Hepatocyte (in vitro differentiated cells): ENCODE data around the gene EIF4E1B.

Source experiments
- CTCF ChIP-seq: fragments of 200-600 bp; sonication (generic); IDR thresholded peaks from 2 replicates; pipeline ENCODE4 v1.5.1; 2016; ENCODE audit warnings: antibody characterized with exemption, mild to moderate bottlenecking; ENCODE audit not compliant: poor library complexity
- EZH2 ChIP-seq: fragments of 200-600 bp; sonication (generic); IDR thresholded peaks from 2 replicates; pipeline ENCODE4 v1.6.1; 2016; ENCODE audit warnings: antibody characterized with exemption, mild to moderate bottlenecking, borderline replicate concordance
- EZH2phosphoT487 ChIP-seq: fragments of 200-600 bp; sonication (generic); IDR thresholded peaks from one replicate; pipeline ENCODE4 v1.6.1; 2018; ENCODE audit warnings: antibody characterized with exemption, mild to moderate bottlenecking, low read depth, moderate library complexity; ENCODE audit not compliant: unreplicated experiment, severe bottlenecking

- no peak for TF ChIP-seq CTCF
- no peak for TF ChIP-seq EZH2phosphoT487
- TF ChIP-seq EZH2, result no peak
These were observed 31.2 kb downstream of the EIF4E1B start for GRCh38 chr5:176661676-176662075.
